Measurements from ENCODE around the gene MGAT1.

DNA sequence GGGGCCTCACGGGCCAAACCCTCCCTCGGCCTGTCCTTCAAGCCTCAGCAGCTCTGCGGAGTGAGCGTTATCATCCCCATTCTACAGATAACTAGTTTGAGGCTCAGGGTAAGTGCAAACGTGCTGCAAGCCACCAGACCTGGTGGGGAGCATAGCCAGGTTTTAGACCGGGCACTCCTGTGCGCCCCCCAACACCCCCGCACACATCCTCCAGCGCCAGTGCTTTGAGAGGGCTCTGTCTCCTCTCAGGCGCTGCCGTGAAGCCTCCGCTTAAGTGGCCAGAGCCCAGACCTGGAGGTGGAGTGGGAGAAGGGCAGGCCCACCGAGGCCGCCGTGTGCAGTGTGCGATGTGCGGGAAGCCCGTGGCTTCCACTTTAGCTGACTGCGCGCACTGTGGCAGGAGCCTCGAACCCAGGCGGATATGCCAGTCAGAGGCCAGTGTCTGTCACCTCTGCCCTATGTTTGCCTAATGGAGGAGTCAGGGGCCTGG, 1.6 kb upstream of the MGAT1 start:
- TF ChIP-seq, protein P1, sequence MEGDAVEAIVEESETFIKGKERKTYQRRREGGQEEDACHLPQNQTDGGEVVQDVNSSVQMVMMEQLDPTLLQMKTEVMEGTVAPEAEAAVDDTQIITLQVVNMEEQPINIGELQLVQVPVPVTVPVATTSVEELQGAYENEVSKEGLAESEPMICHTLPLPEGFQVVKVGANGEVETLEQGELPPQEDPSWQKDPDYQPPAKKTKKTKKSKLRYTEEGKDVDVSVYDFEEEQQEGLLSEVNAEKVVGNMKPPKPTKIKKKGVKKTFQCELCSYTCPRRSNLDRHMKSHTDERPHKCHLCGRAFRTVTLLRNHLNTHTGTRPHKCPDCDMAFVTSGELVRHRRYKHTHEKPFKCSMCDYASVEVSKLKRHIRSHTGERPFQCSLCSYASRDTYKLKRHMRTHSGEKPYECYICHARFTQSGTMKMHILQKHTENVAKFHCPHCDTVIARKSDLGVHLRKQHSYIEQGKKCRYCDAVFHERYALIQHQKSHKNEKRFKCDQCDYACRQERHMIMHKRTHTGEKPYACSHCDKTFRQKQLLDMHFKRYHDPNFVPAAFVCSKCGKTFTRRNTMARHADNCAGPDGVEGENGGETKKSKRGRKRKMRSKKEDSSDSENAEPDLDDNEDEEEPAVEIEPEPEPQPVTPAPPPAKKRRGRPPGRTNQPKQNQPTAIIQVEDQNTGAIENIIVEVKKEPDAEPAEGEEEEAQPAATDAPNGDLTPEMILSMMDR (IDR thresholded peaks at IDR 0.05) = no peak
- TF ChIP-seq POLR2A (IDR thresholded peaks at IDR 0.05) = no peak

All from lower leg skin (tissue), 3 donors.